HCT116 (cell line): ENCODE measurements around the gene MEGF6. TPM values are rescaled to one million over a fixed set of nuclear protein-coding genes. Genes with fewer than 3 reads are reported as not detected.

Experiments
- ATAC-seq: fragments of 200-7000 bp; cut with Tn5 transposase; 2 replicates; pipeline ENCODE4 v1.9.1; 2020; ENCODE audit warnings: mild to moderate bottlenecking, moderate library complexity
- BruUV-seq: library from RNA; stranded (reverse); fragments of 400-500 nt; replicated peaks from 2 replicates; lab custom pipeline; 2021; lab: Mats Ljungman, UMichigan
- CTCF ChIA-PET: fragments of 300-600 bp; sonication (Branson Sonifier 250); formaldehyde crosslinking; loops from one replicate; lab custom pipeline; 2021; ENCODE audit warnings: antibody characterized with exemption; lab: Charles Lee
- POLR2A ChIA-PET: fragments of 300-600, 350-600 bp; sonication (Branson Sonifier 250); formaldehyde crosslinking; loops from one replicate; lab custom pipeline; 2021; ENCODE audit warnings: antibody characterized with exemption; lab: Charles Lee
- RAD21 ChIA-PET, 2 experiments: fragments of 300-600 bp; sonication (Branson Sonifier 250); formaldehyde crosslinking; loops; one replicate each; lab custom pipeline; 2023; ENCODE audit warnings: low total read pairs in 2 of 2; ENCODE audit not compliant: uncharacterized antibody in 2 of 2, unreplicated experiment in 2 of 2, low non-redundant PET in 1 of 2; lab: Charles Lee
- DNase-seq: peaks from one replicate; pipeline ENCODE4 v3.0.0-alpha.2; 2010; ENCODE audit warnings: low read depth, low spot score
- H2AFZ ChIP-seq: fragments of 200-600 bp; shearing (Covaris generic), sonication (generic); 2 replicates; pipeline ENCODE4 v1.6.1; 2017; ENCODE audit warnings: low read depth, mixed run types, mixed read lengths, antibody characterized with exemption, low read length; ENCODE audit not compliant: poor library complexity, severe bottlenecking
- H3K27ac ChIP-seq: 2 replicates; pipeline ENCODE4 v1.5.1; 2012; ENCODE audit warnings: low read depth, low read length
- H3K27me3 ChIP-seq: fragments of 200-600 bp; sonication (generic); 2 replicates; pipeline ENCODE4 v1.6.1; 2016; ENCODE audit warnings: mixed run types, low read length, mixed read lengths; ENCODE audit not compliant: insufficient read depth
- H3K36me3 ChIP-seq, 2 experiments: fragments of 200-500 bp in 1 of 2; fragments of 200-600 bp in 1 of 2; sonication (Bioruptor generic) in 1 of 2; sonication (generic) in 1 of 2; 2 replicates each; pipeline versions ENCODE4 v1.5.1 to v1.6.1; 2014 to 2016; ENCODE audit warnings: low read length in 2 of 2, inconsistent platforms in 1 of 2, mixed read lengths in 1 of 2, mixed run types in 1 of 2; ENCODE audit not compliant: insufficient read depth in 2 of 2, control insufficient read depth in 1 of 2
- H3K4me1 ChIP-seq, 2 experiments: fragments of 200-600 bp in 1 of 2; sonication (generic) in 1 of 2; 2 replicates each; pipeline versions ENCODE4 v1.5.1 to v1.6.1; 2012 to 2017; ENCODE audit warnings: low read length in 2 of 2, inconsistent platforms in 1 of 2, mild to moderate bottlenecking in 1 of 2, mixed read lengths in 1 of 2, mixed run types in 1 of 2, moderate library complexity in 1 of 2; ENCODE audit not compliant: insufficient read depth in 2 of 2, control insufficient read depth in 1 of 2
- H3K4me2 ChIP-seq: fragments of 200-600 bp; sonication (generic); 2 replicates; pipeline ENCODE4 v1.6.1; 2017; ENCODE audit warnings: mixed run types, low read length, mixed read lengths
- H3K4me3 ChIP-seq, 2 experiments: fragments of 200-600 bp in 1 of 2; sonication (generic) in 1 of 2; replicated peaks in 1 of 2; 2 replicates each; pipeline ENCODE4 v1.5.1; 2011 to 2016; ENCODE audit warnings: low read length in 2 of 2, control low read depth in 1 of 2, low read depth in 1 of 2, mild to moderate bottlenecking in 1 of 2, mixed read lengths in 1 of 2, mixed run types in 1 of 2
- H3K79me2 ChIP-seq: fragments of 200-600 bp; sonication (generic); 2 replicates; pipeline ENCODE4 v1.6.1; 2017; ENCODE audit warnings: mild to moderate bottlenecking, mixed run types, low read length, moderate library complexity, mixed read lengths; ENCODE audit not compliant: insufficient read depth
- H3K9ac ChIP-seq: fragments of 200-600 bp; sonication (generic); 2 replicates; pipeline ENCODE4 v1.6.1; 2016; ENCODE audit warnings: low read length, mixed read lengths
- H3K9me2 ChIP-seq: fragments of 200-600 bp; sonication (generic), shearing (Covaris generic); 2 replicates; pipeline ENCODE4 v1.6.1; 2017; ENCODE audit warnings: mixed run types, mild to moderate bottlenecking, moderate library complexity; ENCODE audit not compliant: insufficient read depth
- H3K9me3 ChIP-seq, 2 experiments: fragments of 200-500 bp in 1 of 2; fragments of 200-600 bp in 1 of 2; sonication (Bioruptor generic) in 1 of 2; sonication (generic) in 1 of 2; 2 replicates each; pipeline ENCODE4 v1.6.1; 2014 to 2017; ENCODE audit warnings: low read length in 2 of 2, mixed read lengths in 2 of 2, inconsistent platforms in 1 of 2, low read depth in 1 of 2, mild to moderate bottlenecking in 1 of 2, mixed run types in 1 of 2, moderate library complexity in 1 of 2; ENCODE audit not compliant: control insufficient read depth in 1 of 2, insufficient read depth in 1 of 2
- H4K20me1 ChIP-seq: fragments of 200-600 bp; sonication (generic), shearing (Covaris generic); 2 replicates; pipeline ENCODE4 v1.6.1; 2017; ENCODE audit warnings: mixed run types, mild to moderate bottlenecking, moderate library complexity; ENCODE audit not compliant: insufficient read depth
- ATF3 ChIP-seq: IDR thresholded peaks from 2 replicates; pipeline ENCODE4 v1.6.1; 2012
- CBX3 ChIP-seq: IDR thresholded peaks from 2 replicates; pipeline ENCODE4 v1.6.1; 2012; ENCODE audit warnings: low read depth
- CEBPB ChIP-seq: IDR thresholded peaks from 2 replicates; pipeline ENCODE4 v1.6.1; 2012; ENCODE audit warnings: low read depth
- EGR1 ChIP-seq: IDR thresholded peaks from 2 replicates; pipeline ENCODE4 v1.6.1; 2012; ENCODE audit warnings: low read depth
- ELF1 ChIP-seq: IDR thresholded peaks from 2 replicates; pipeline ENCODE4 v1.6.1; 2012; ENCODE audit warnings: low read depth, borderline replicate concordance
- EZH2 ChIP-seq: fragments of 200-600 bp; sonication (generic); IDR thresholded peaks from 2 replicates; pipeline ENCODE4 v1.6.1; 2017; ENCODE audit warnings: antibody characterized with exemption, mixed run types
- EZH2phosphoT487 ChIP-seq: fragments of 200-600 bp; IDR thresholded peaks from 2 replicates; pipeline ENCODE4 v1.6.1; 2018; ENCODE audit warnings: antibody characterized with exemption, borderline replicate concordance
- FOSL1 ChIP-seq: IDR thresholded peaks from 2 replicates; pipeline ENCODE4 v1.6.1; 2012; ENCODE audit warnings: low read depth
- JUND ChIP-seq: IDR thresholded peaks from 2 replicates; pipeline ENCODE4 v1.6.1; 2012
- POLR2A ChIP-seq: IDR thresholded peaks from 2 replicates; pipeline ENCODE4 v1.7.0; 2011; ENCODE audit warnings: borderline replicate concordance; ENCODE audit not compliant: insufficient read depth, insufficient read length; ENCODE audit errors: extremely low read depth
- POLR2AphosphoS5 ChIP-seq: IDR thresholded peaks from 2 replicates; pipeline ENCODE4 v1.6.1; 2011; ENCODE audit warnings: mild to moderate bottlenecking, low read depth, low read length, moderate library complexity
- RAD21 ChIP-seq: IDR thresholded peaks from 2 replicates; pipeline ENCODE4 v1.6.1; 2012; ENCODE audit warnings: low read depth, mild to moderate bottlenecking
- SIN3A ChIP-seq: IDR thresholded peaks from 2 replicates; pipeline ENCODE4 v1.6.1; 2012; ENCODE audit warnings: low read depth
- SRF ChIP-seq: IDR thresholded peaks from 2 replicates; pipeline ENCODE4 v1.6.1; 2012; ENCODE audit warnings: low read depth
- TCF7L2 ChIP-seq: IDR thresholded peaks from 2 replicates; pipeline ENCODE4 v1.7.0; 2011; ENCODE audit warnings: borderline replicate concordance, inconsistent platforms; ENCODE audit not compliant: insufficient read depth, insufficient read length; ENCODE audit errors: extremely low read depth
- YY1 ChIP-seq: IDR thresholded peaks from 2 replicates; pipeline ENCODE4 v1.6.1; 2011; ENCODE audit warnings: low read length, low read depth, moderate library complexity, mild to moderate bottlenecking; ENCODE audit not compliant: insufficient replicate concordance; ENCODE audit errors: extremely low read depth
- ZBTB33 ChIP-seq: IDR thresholded peaks from 2 replicates; pipeline ENCODE4 v1.6.1; 2011; ENCODE audit warnings: mild to moderate bottlenecking, low read length, moderate library complexity; ENCODE audit not compliant: insufficient replicate concordance; ENCODE audit errors: extremely low read depth
- ZNF274 ChIP-seq: fragments of 200-500 bp; sonication (Bioruptor generic); IDR thresholded peaks from 2 replicates; pipeline ENCODE4 v1.6.1; 2014; ENCODE audit warnings: mild to moderate bottlenecking, low read depth, low read length, inconsistent platforms
- intact Hi-C: fragments of 100-400 bp; cut with micrococcal nuclease; formaldehyde crosslinking; loops from 2 replicates; pipeline ENCODE4 v1.10.0; 2022
- total RNA-seq: library from RNA; stranded (reverse); gene quantifications from one replicate; pipeline ENCODE4 v1.2.1, GENCODE V29; 2021; ENCODE audit not compliant: unreplicated experiment
- TF ChIP-seq, protein P1 (sequence below): IDR thresholded peaks from 2 replicates; pipeline ENCODE4 v1.6.1; 2012; ENCODE audit warnings: low read depth

Gene MEGF6
- total RNA-seq, 1 experiment from 2014 or later, result 47.6 TPM

DNA sequence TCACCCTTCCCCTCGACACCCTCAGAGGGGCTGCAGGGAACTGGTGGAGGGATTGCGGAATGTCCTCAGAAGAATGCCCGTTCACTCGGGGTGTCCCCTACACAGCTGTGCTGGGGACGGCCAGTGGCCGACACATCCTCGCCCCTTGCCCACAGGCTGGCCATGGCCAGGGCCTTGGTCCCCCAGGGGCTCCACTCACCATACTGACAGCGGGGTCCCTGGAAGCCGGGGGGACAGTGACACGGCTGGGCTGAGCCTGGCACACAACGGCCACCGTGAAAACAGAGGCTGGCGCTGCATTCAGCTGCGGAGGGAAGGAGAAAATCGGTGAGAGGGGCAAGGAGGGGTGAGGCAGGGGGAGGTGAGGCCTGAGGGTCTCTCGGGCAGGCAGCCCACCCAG, 31.7 kb downstream of the MEGF6 start:
- H3K4me1 ChIP-seq, result no peaks in the 10 kb centered on the region
- no peak for DNase-seq
- H3K36me3 ChIP-seq, result no peaks in the 10 kb centered on the region
- H4K20me1 ChIP-seq, result no peaks in the 10 kb centered on the region
- no peak for ATAC-seq
- ChIA-PET RAD21 (no interaction called here), CTCF (no interaction called here), POLR2A (no interaction called here)
- no peaks in the 10 kb centered on the region for H3K27me3 ChIP-seq
- no peak overlapping the region for H3K27ac ChIP-seq
- H3K9ac ChIP-seq, result no peak overlapping the region
- no peak overlapping the region for H3K4me3 ChIP-seq
- no peak overlapping the region for H3K4me2 ChIP-seq
- H2AFZ ChIP-seq, result no peak overlapping the region
- H3K9me3 ChIP-seq, result no peaks in the 10 kb centered on the region
- intact Hi-C loops, result no loop called here
- TF ChIP-seq SRF (no peak), ATF3 (no peak), FOSL1 (no peak), EZH2 (no peak), EGR1 (no peak), ELF1 (no peak), YY1 (no peak), CBX3 (no peak), ZBTB33 (no peak), EZH2phosphoT487 (no peak), POLR2A (no peak), ZNF274 (no peak), RAD21 (no peak), CEBPB (no peak), POLR2AphosphoS5 (no peak), JUND (no peak), TCF7L2 (no peak), SIN3A (no peak)
- TF ChIP-seq, protein P1, sequence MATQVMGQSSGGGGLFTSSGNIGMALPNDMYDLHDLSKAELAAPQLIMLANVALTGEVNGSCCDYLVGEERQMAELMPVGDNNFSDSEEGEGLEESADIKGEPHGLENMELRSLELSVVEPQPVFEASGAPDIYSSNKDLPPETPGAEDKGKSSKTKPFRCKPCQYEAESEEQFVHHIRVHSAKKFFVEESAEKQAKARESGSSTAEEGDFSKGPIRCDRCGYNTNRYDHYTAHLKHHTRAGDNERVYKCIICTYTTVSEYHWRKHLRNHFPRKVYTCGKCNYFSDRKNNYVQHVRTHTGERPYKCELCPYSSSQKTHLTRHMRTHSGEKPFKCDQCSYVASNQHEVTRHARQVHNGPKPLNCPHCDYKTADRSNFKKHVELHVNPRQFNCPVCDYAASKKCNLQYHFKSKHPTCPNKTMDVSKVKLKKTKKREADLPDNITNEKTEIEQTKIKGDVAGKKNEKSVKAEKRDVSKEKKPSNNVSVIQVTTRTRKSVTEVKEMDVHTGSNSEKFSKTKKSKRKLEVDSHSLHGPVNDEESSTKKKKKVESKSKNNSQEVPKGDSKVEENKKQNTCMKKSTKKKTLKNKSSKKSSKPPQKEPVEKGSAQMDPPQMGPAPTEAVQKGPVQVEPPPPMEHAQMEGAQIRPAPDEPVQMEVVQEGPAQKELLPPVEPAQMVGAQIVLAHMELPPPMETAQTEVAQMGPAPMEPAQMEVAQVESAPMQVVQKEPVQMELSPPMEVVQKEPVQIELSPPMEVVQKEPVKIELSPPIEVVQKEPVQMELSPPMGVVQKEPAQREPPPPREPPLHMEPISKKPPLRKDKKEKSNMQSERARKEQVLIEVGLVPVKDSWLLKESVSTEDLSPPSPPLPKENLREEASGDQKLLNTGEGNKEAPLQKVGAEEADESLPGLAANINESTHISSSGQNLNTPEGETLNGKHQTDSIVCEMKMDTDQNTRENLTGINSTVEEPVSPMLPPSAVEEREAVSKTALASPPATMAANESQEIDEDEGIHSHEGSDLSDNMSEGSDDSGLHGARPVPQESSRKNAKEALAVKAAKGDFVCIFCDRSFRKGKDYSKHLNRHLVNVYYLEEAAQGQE, result no peak
- no peaks in the 10 kb centered on the region for H3K79me2 ChIP-seq
- no peaks in the 10 kb centered on the region for H3K9me2 ChIP-seq
- no TSS peak for BruUV-seq
